GM12892 (cell line): ENCODE measurements around the gene PSAP.

Source experiments
- POLR2AphosphoS5 ChIP-seq: IDR thresholded peaks from 2 replicates; pipeline ENCODE4 v1.6.1; 2011; ENCODE audit warnings: low read depth, low read length, control low read depth
- TAF1 ChIP-seq: IDR thresholded peaks from 2 replicates; pipeline ENCODE4 v1.6.1; 2011; ENCODE audit warnings: low read depth, mild to moderate bottlenecking, control low read depth, low read length, borderline replicate concordance

- TF ChIP-seq TAF1 (no peak), POLR2AphosphoS5 (no peak)
Measured at GRCh38 chr10:71776481-71776925, 74.5 kb downstream of the PSAP start.
